MCF 10A (cell line): ENCODE data around the gene TMEM37. TPM values are rescaled to one million over a fixed set of nuclear protein-coding genes. Genes with fewer than 3 reads are reported as not detected.
A peak's percentile ranks its signal among the peaks of the same experiment; 100 is the strongest.

ENCODE experiments used
- BruUV-seq: library from RNA; stranded (reverse); fragments of 400-500 nt; replicated peaks from 2 replicates; lab custom pipeline; 2021; lab: Mats Ljungman, UMichigan
- CTCF ChIA-PET: fragments of 300-600 bp; sonication (Branson Sonifier 250); formaldehyde crosslinking; extraction: SDS; loops from one replicate; lab custom pipeline; 2021; ENCODE audit warnings: antibody characterized with exemption, inconsistent platforms; lab: Yijun Ruan, JAX
- POLR2A ChIA-PET: fragments of 300-600, 350-650 bp; sonication (Branson Sonifier 250); formaldehyde crosslinking; extraction: SDS; loops from one replicate; lab custom pipeline; 2020; ENCODE audit warnings: antibody characterized with exemption, inconsistent platforms; lab: Yijun Ruan, JAX
- DNase-seq: peaks from one replicate; pipeline ENCODE4 v3.0.0-alpha.2; 2018; ENCODE audit not compliant: unreplicated experiment
- H3K27ac Mint-ChIP-seq: one replicate; pipeline ENCODE4 v1.8.0; 2022; ENCODE audit warnings: mild to moderate bottlenecking, low read depth, mixed read lengths; ENCODE audit not compliant: unreplicated experiment
- H3K27me3 Mint-ChIP-seq: one replicate; pipeline ENCODE4 v1.8.0; 2022; ENCODE audit warnings: mixed read lengths; ENCODE audit not compliant: insufficient read depth, unreplicated experiment
- H3K36me3 Mint-ChIP-seq: one replicate; pipeline ENCODE4 v1.8.0; 2022; ENCODE audit warnings: mild to moderate bottlenecking, moderate library complexity, mixed read lengths; ENCODE audit not compliant: insufficient read depth, unreplicated experiment
- H3K4me1 Mint-ChIP-seq: one replicate; pipeline ENCODE4 v1.8.0; 2022; ENCODE audit warnings: mixed read lengths; ENCODE audit not compliant: insufficient read depth, unreplicated experiment
- H3K4me3 Mint-ChIP-seq: one replicate; pipeline ENCODE4 v1.8.0; 2022; ENCODE audit warnings: mild to moderate bottlenecking, moderate library complexity, mixed read lengths; ENCODE audit not compliant: unreplicated experiment
- H3K9me3 Mint-ChIP-seq: one replicate; pipeline ENCODE4 v1.8.0; 2022; ENCODE audit warnings: mixed read lengths; ENCODE audit not compliant: unreplicated experiment
- CTCF ChIP-seq: fragments of 200-600 bp; IDR thresholded peaks from one replicate; pipeline ENCODE4 v1.8.0; 2022; ENCODE audit warnings: antibody characterized with exemption, mild to moderate bottlenecking; ENCODE audit not compliant: unreplicated experiment
- intact Hi-C: fragments of 100-400 bp; cut with micrococcal nuclease; formaldehyde crosslinking; loops from 2 replicates; pipeline ENCODE4 v1.14.1; 2022
- total RNA-seq: library from RNA; stranded (reverse); gene quantifications from 2 replicates; pipeline ENCODE4 v1.2.3, GENCODE V29; 2022

The TMEM37 gene
- total RNA-seq, 1 experiment from 2014 or later = not detected

DNA sequence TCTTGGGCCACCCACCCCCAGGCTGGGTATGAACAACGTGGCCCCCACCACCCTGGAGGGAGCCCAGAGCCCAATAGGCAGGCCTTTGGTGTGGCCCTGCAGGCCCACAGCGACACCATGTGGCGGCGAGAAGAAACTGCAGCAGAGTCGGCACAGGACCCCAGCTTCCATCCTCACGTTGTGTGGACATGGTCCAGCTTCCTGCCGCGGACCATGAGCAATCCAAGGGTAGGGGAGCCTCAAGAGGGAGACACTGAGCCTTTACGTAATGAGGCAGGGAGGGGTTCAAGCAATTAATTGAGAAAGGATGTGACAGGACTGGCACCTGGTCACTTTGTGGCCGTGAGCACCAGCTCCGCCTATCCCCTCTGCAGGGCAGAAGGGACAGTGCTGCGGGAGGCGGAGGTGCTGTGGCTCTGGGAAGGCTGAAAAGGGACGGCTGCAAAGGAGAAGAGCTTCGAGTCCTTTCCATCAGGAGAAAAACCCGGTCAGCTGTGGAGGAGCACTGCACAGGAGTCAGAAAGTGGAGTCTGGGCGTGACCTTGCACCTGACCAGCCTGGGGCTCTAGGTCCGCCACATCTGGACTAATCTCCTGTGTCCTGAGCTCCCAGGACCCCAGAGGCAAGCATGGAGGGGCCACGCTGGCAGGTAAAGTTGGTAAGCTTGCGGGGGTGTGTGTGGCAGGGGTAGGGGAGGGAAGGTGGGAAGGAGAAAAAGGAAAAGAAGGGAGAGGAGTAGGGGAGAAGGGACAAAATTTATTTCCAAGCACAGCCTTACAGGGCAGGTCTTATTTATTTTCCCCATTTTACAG is 44.9 kb downstream of the TMEM37 start:
- Mint-ChIP-seq H3K4me3 (no peak overlapping the region), H3K27me3 (no peaks in the 10 kb centered on the region), H3K4me1 (peaks cover 5% of the 10 kb centered on the region), H3K36me3 (no peaks in the 10 kb centered on the region), H3K27ac (no peak overlapping the region), H3K9me3 (no peaks in the 10 kb centered on the region)
- peak; percentile 65 for DNase-seq
- CTCF ChIA-PET = interaction anchor here (0.6 to 8.0 kb wide), 45 partner anchors 9 to 1216 kb away, joined by 3 to 124 read pairs (median 4); partner anchors contain the start of gene TMEM37
- TF ChIP-seq CTCF = peak; percentile 98
- no TSS peak for BruUV-seq
- POLR2A ChIA-PET = interaction anchor here (0.6 to 1.3 kb wide), 5 partner anchors 10 to 108 kb away, joined by 3 to 7 read pairs (median 5); no protein-coding TSS in a partner anchor
- intact Hi-C loops = loop anchor here (1.0 to 5.0 kb wide), 3 partner anchors 69 to 594 kb away; no protein-coding TSS in a partner anchor

GRCh38 chr2:119477113-119477505 is 45.5 kb downstream of the TMEM37 start:
- Mint-ChIP-seq H3K36me3 (no peaks in the 10 kb centered on the region), H3K27me3 (no peaks in the 10 kb centered on the region), H3K4me1 (peaks cover 5% of the 10 kb centered on the region), H3K9me3 (no peaks in the 10 kb centered on the region), H3K27ac (no peak overlapping the region), H3K4me3 (no peak overlapping the region)
- BruUV-seq = no TSS peak
- POLR2A ChIA-PET = interaction anchor here (1.3 kb wide), 2 partner anchors 10 to 68 kb away, joined by 5 to 7 read pairs; no protein-coding TSS in a partner anchor
- no peak for TF ChIP-seq CTCF
- no peak for DNase-seq
- intact Hi-C loops = loop anchor here (5.0 kb wide), 2 partner anchors 465 to 595 kb away; no protein-coding TSS in a partner anchor
- CTCF ChIA-PET = interaction anchor here (0.6 to 8.0 kb wide), 33 partner anchors 10 to 1217 kb away, joined by 3 to 124 read pairs (median 5); partner anchors contain the start of gene TMEM37

- no peaks in the 10 kb centered on the region for H3K36me3 Mint-ChIP-seq
- no peaks in the 10 kb centered on the region for H3K9me3 Mint-ChIP-seq
- H3K27ac Mint-ChIP-seq = no peak overlapping the region
- no peaks in the 10 kb centered on the region for H3K27me3 Mint-ChIP-seq
- intact Hi-C loops = loop anchor here (5.0 kb wide), 2 partner anchors 466 to 596 kb away; no protein-coding TSS in a partner anchor
- TF ChIP-seq CTCF = no peak
- H3K4me1 Mint-ChIP-seq = peaks cover 5% of the 10 kb centered on the region
- no peak overlapping the region for H3K4me3 Mint-ChIP-seq
- CTCF ChIA-PET = interaction anchor here (0.7 to 8.0 kb wide), 8 partner anchors 9 to 597 kb away, joined by 3 to 124 read pairs (median 32); no protein-coding TSS in a partner anchor
- POLR2A ChIA-PET = interaction anchor here (0.6 kb wide), 2 partner anchors 74 to 148 kb away, joined by 3 read pairs; no protein-coding TSS in a partner anchor
- no TSS peak for BruUV-seq
- DNase-seq = no peak
These were observed 46.7 kb downstream of the TMEM37 start for GRCh38 chr2:119478188-119478977.
